ENCODE results near the gene DTX4. TPM values are rescaled to one million over a fixed set of nuclear protein-coding genes. Genes with fewer than 3 reads are reported as not detected.

The DTX4 gene
- polyA plus RNA-seq, 1 of the 3 experiments (the other 2 are of a cell fraction) = 0.05 TPM

- H4K20me1 ChIP-seq (ENCODE audit: insufficient read depth) = no peaks in the 10 kb centered on the region
- H3K9me2 ChIP-seq = no peaks in the 10 kb centered on the region
- POLR2A ChIA-PET = no interaction called here
- DNase-seq = peak; percentile 24
- WGBS (ENCODE audit: low lambda C conversion rate) = 1% methylated on average over 5 of the region's 5 CpGs
- H3K9me3 ChIP-seq = no peaks in the 10 kb centered on the region
- no peak overlapping the region for H3K4me2 ChIP-seq
- TF ChIP-seq ELF1 (IDR thresholded peaks at IDR 0.05) (no peak), SIN3A (IDR thresholded peaks at IDR 0.05; ENCODE audit: borderline replicate concordance, low read depth, low read length) (no peak), RAD21 (IDR thresholded peaks at IDR 0.05; ENCODE audit: low read length) (peak; percentile 69), SMC3 (IDR thresholded peaks at IDR 0.05; ENCODE audit: low read depth, low read length) (peak; percentile 57), REST (IDR thresholded peaks at IDR 0.05; ENCODE audit: low read depth, low read length) (no peak), CTCF (IDR thresholded peaks at IDR 0.05) (peak; percentile 67)
- H3K4me1 ChIP-seq (ENCODE audit: control insufficient read depth in 1 of 2, insufficient read depth in 2 of 2, low read depth in 1 of 2, low read length in 1 of 2) = no peaks in the 10 kb centered on the region
- no peak overlapping the region for H3K27ac ChIP-seq (ENCODE audit: low read depth in 2 of 2, low read length in 1 of 2)
- H3F3A ChIP-seq (replicated peaks; ENCODE audit: insufficient read depth) = no peaks in the 10 kb centered on the region
- H3K4me3 ChIP-seq (ENCODE audit: low read depth in 2 of 2, low read length in 1 of 2) = peak overlapping the region in 1 of 2 experiments; percentile 38; a peak in 1 of 4 replicates
- CTCF ChIA-PET = interaction anchor here (1.3 to 3.3 kb wide), 3 partner anchors 9 to 37 kb away, joined by 3 to 27 read pairs (median 18); partner anchors contain the start of gene DTX4
- no peak overlapping the region for H3K9ac ChIP-seq
- no peaks in the 10 kb centered on the region for H3K36me3 ChIP-seq (replicated peaks in 1 of 2; ENCODE audit: control insufficient read depth in 1 of 2, insufficient read depth in 2 of 2, low read length in 1 of 2)
- H3K27me3 ChIP-seq (ENCODE audit: insufficient read depth) = peaks cover 7% of the 10 kb centered on the region; the same call in 1 of the 2 replicates
- no peaks in the 10 kb centered on the region for H3K79me2 ChIP-seq (ENCODE audit: insufficient read depth)
- no peak overlapping the region for H2AFZ ChIP-seq (ENCODE audit: low read depth)
Measured at GRCh38 chr11:59207988-59208451, 36.1 kb downstream of the DTX4 start.

- CTCF ChIA-PET = interaction anchor here (0.9 to 2.7 kb wide), 4 partner anchors 8 to 37 kb away, joined by 3 to 18 read pairs (median 4); partner anchors contain the start of gene DTX4
- WGBS (ENCODE audit: low lambda C conversion rate) = 30% methylated on average over 2 of the region's 2 CpGs
- Histone ChIP-seq H3K36me3 (replicated peaks in 1 of 2; ENCODE audit: control insufficient read depth in 1 of 2, insufficient read depth in 2 of 2, low read length in 1 of 2) (no peaks in the 10 kb centered on the region), H3K4me2 (no peak overlapping the region), H3K9ac (no peak overlapping the region), H2AFZ (ENCODE audit: low read depth) (no peak overlapping the region), H4K20me1 (ENCODE audit: insufficient read depth) (no peaks in the 10 kb centered on the region), H3K4me3 (ENCODE audit: low read depth in 2 of 2, low read length in 1 of 2) (no peak overlapping the region), H3K4me1 (ENCODE audit: control insufficient read depth in 1 of 2, insufficient read depth in 2 of 2, low read depth in 1 of 2, low read length in 1 of 2) (no peaks in the 10 kb centered on the region), H3K9me3 (no peaks in the 10 kb centered on the region), H3K79me2 (ENCODE audit: insufficient read depth) (no peaks in the 10 kb centered on the region), H3K9me2 (no peaks in the 10 kb centered on the region), H3K27ac (ENCODE audit: low read depth in 2 of 2, low read length in 1 of 2) (no peak overlapping the region), H3K27me3 (ENCODE audit: insufficient read depth) (peaks cover 11% of the 10 kb centered on the region; the same call in 1 of the 2 replicates), H3F3A (replicated peaks; ENCODE audit: insufficient read depth) (no peaks in the 10 kb centered on the region)
- POLR2A ChIA-PET = no interaction called here
- no peak for DNase-seq
- no peak for TF ChIP-seq POLR2AphosphoS5 (IDR thresholded peaks at IDR 0.05; ENCODE audit: low read depth, low read length)
- TF ChIP-seq USF1 (IDR thresholded peaks at IDR 0.05; ENCODE audit: borderline replicate concordance, low read depth) = no peak
- TF ChIP-seq NFIC (IDR thresholded peaks at IDR 0.05; ENCODE audit: borderline replicate concordance) = no peak
- no peak for TF ChIP-seq RCOR1 (IDR thresholded peaks at IDR 0.05; ENCODE audit: low read length)
- TF ChIP-seq USF2 (IDR thresholded peaks at IDR 0.05; ENCODE audit: borderline replicate concordance, low read depth, low read length) = no peak
- no peak for TF ChIP-seq FOXJ3 (CRISPR knock-in tag; IDR thresholded peaks at IDR 0.05)
- TF ChIP-seq TCF12 (IDR thresholded peaks at IDR 0.05) = no peak
- TF ChIP-seq TEAD4 (IDR thresholded peaks at IDR 0.05; ENCODE audit: borderline replicate concordance, insufficient read depth) = no peak
- TF ChIP-seq MAX (IDR thresholded peaks at IDR 0.05; ENCODE audit: low read depth) = no peak
- no peak for TF ChIP-seq FOSL2 (IDR thresholded peaks at IDR 0.05; ENCODE audit: borderline replicate concordance, low read depth)
- no peak for TF ChIP-seq IRF3 (IDR thresholded peaks at IDR 0.05; ENCODE audit: low read depth, low read length)
- TF ChIP-seq SIN3A (IDR thresholded peaks at IDR 0.05; ENCODE audit: borderline replicate concordance, low read depth, low read length) = no peak
- TF ChIP-seq TAF1 (IDR thresholded peaks at IDR 0.05; ENCODE audit: borderline replicate concordance, low read depth, low read length) = no peak
- no peak for TF ChIP-seq MXI1 (IDR thresholded peaks at IDR 0.05; ENCODE audit: low read depth, low read length)
Measured at GRCh38 chr11:59208956-59209355, 37.0 kb downstream of the DTX4 start.
